HCT116 (cell line): ENCODE data around the gene TGFBI. TPM values are rescaled to one million over a fixed set of nuclear protein-coding genes. Genes with fewer than 3 reads are reported as not detected.

Experiments used
- ATAC-seq: fragments of 200-7000 bp; cut with Tn5 transposase; 2 replicates; pipeline ENCODE4 v1.9.1; 2020; ENCODE audit warnings: mild to moderate bottlenecking, moderate library complexity
- BruUV-seq: library from RNA; stranded (reverse); fragments of 400-500 nt; replicated peaks from 2 replicates; lab custom pipeline; 2021; lab: Mats Ljungman, UMichigan
- CTCF ChIA-PET: fragments of 300-600 bp; sonication (Branson Sonifier 250); formaldehyde crosslinking; loops from one replicate; lab custom pipeline; 2021; ENCODE audit warnings: antibody characterized with exemption; lab: Charles Lee
- POLR2A ChIA-PET: fragments of 300-600, 350-600 bp; sonication (Branson Sonifier 250); formaldehyde crosslinking; loops from one replicate; lab custom pipeline; 2021; ENCODE audit warnings: antibody characterized with exemption; lab: Charles Lee
- RAD21 ChIA-PET, 2 experiments: fragments of 300-600 bp; sonication (Branson Sonifier 250); formaldehyde crosslinking; loops; one replicate each; lab custom pipeline; 2023; ENCODE audit warnings: low total read pairs in 2 of 2; ENCODE audit not compliant: uncharacterized antibody in 2 of 2, unreplicated experiment in 2 of 2, low non-redundant PET in 1 of 2; lab: Charles Lee
- DNase-seq: peaks from one replicate; pipeline ENCODE4 v3.0.0-alpha.2; 2010; ENCODE audit warnings: low read depth, low spot score
- H2AFZ ChIP-seq: fragments of 200-600 bp; shearing (Covaris generic), sonication (generic); 2 replicates; pipeline ENCODE4 v1.6.1; 2017; ENCODE audit warnings: low read depth, mixed run types, mixed read lengths, antibody characterized with exemption, low read length; ENCODE audit not compliant: poor library complexity, severe bottlenecking
- H3K27ac ChIP-seq: 2 replicates; pipeline ENCODE4 v1.5.1; 2012; ENCODE audit warnings: low read depth, low read length
- H3K27me3 ChIP-seq: fragments of 200-600 bp; sonication (generic); 2 replicates; pipeline ENCODE4 v1.6.1; 2016; ENCODE audit warnings: mixed run types, low read length, mixed read lengths; ENCODE audit not compliant: insufficient read depth
- H3K36me3 ChIP-seq, 2 experiments: fragments of 200-500 bp in 1 of 2; fragments of 200-600 bp in 1 of 2; sonication (Bioruptor generic) in 1 of 2; sonication (generic) in 1 of 2; 2 replicates each; pipeline versions ENCODE4 v1.5.1 to v1.6.1; 2014 to 2016; ENCODE audit warnings: low read length in 2 of 2, inconsistent platforms in 1 of 2, mixed read lengths in 1 of 2, mixed run types in 1 of 2; ENCODE audit not compliant: insufficient read depth in 2 of 2, control insufficient read depth in 1 of 2
- H3K4me1 ChIP-seq, 2 experiments: fragments of 200-600 bp in 1 of 2; sonication (generic) in 1 of 2; 2 replicates each; pipeline versions ENCODE4 v1.5.1 to v1.6.1; 2012 to 2017; ENCODE audit warnings: low read length in 2 of 2, inconsistent platforms in 1 of 2, mild to moderate bottlenecking in 1 of 2, mixed read lengths in 1 of 2, mixed run types in 1 of 2, moderate library complexity in 1 of 2; ENCODE audit not compliant: insufficient read depth in 2 of 2, control insufficient read depth in 1 of 2
- H3K4me2 ChIP-seq: fragments of 200-600 bp; sonication (generic); 2 replicates; pipeline ENCODE4 v1.6.1; 2017; ENCODE audit warnings: mixed run types, low read length, mixed read lengths
- H3K4me3 ChIP-seq, 2 experiments: fragments of 200-600 bp in 1 of 2; sonication (generic) in 1 of 2; replicated peaks in 1 of 2; 2 replicates each; pipeline ENCODE4 v1.5.1; 2011 to 2016; ENCODE audit warnings: low read length in 2 of 2, control low read depth in 1 of 2, low read depth in 1 of 2, mild to moderate bottlenecking in 1 of 2, mixed read lengths in 1 of 2, mixed run types in 1 of 2
- H3K79me2 ChIP-seq: fragments of 200-600 bp; sonication (generic); 2 replicates; pipeline ENCODE4 v1.6.1; 2017; ENCODE audit warnings: mild to moderate bottlenecking, mixed run types, low read length, moderate library complexity, mixed read lengths; ENCODE audit not compliant: insufficient read depth
- H3K9ac ChIP-seq: fragments of 200-600 bp; sonication (generic); 2 replicates; pipeline ENCODE4 v1.6.1; 2016; ENCODE audit warnings: low read length, mixed read lengths
- H3K9me2 ChIP-seq: fragments of 200-600 bp; sonication (generic), shearing (Covaris generic); 2 replicates; pipeline ENCODE4 v1.6.1; 2017; ENCODE audit warnings: mixed run types, mild to moderate bottlenecking, moderate library complexity; ENCODE audit not compliant: insufficient read depth
- H3K9me3 ChIP-seq, 2 experiments: fragments of 200-500 bp in 1 of 2; fragments of 200-600 bp in 1 of 2; sonication (Bioruptor generic) in 1 of 2; sonication (generic) in 1 of 2; 2 replicates each; pipeline ENCODE4 v1.6.1; 2014 to 2017; ENCODE audit warnings: low read length in 2 of 2, mixed read lengths in 2 of 2, inconsistent platforms in 1 of 2, low read depth in 1 of 2, mild to moderate bottlenecking in 1 of 2, mixed run types in 1 of 2, moderate library complexity in 1 of 2; ENCODE audit not compliant: control insufficient read depth in 1 of 2, insufficient read depth in 1 of 2
- H4K20me1 ChIP-seq: fragments of 200-600 bp; sonication (generic), shearing (Covaris generic); 2 replicates; pipeline ENCODE4 v1.6.1; 2017; ENCODE audit warnings: mixed run types, mild to moderate bottlenecking, moderate library complexity; ENCODE audit not compliant: insufficient read depth
- ATF3 ChIP-seq: IDR thresholded peaks from 2 replicates; pipeline ENCODE4 v1.6.1; 2012
- CBX3 ChIP-seq: IDR thresholded peaks from 2 replicates; pipeline ENCODE4 v1.6.1; 2012; ENCODE audit warnings: low read depth
- CEBPB ChIP-seq: IDR thresholded peaks from 2 replicates; pipeline ENCODE4 v1.6.1; 2012; ENCODE audit warnings: low read depth
- CTCF ChIP-seq, 3 experiments: fragments of 200-600 bp in 1 of 3; sonication (generic) in 1 of 3; IDR thresholded peaks in 2 of 3; conservative IDR thresholded peaks in 1 of 3; 2 replicates each; pipeline ENCODE4 v1.5.1; 2012 to 2017; ENCODE audit warnings: low read depth in 2 of 3, low read length in 2 of 3, antibody characterized with exemption in 1 of 3, borderline replicate concordance in 1 of 3, control low read depth in 1 of 3, mild to moderate bottlenecking in 1 of 3, mixed read lengths in 1 of 3, mixed run types in 1 of 3, moderate library complexity in 1 of 3; ENCODE audit not compliant: insufficient read depth in 1 of 3
- EGR1 ChIP-seq: IDR thresholded peaks from 2 replicates; pipeline ENCODE4 v1.6.1; 2012; ENCODE audit warnings: low read depth
- ELF1 ChIP-seq: IDR thresholded peaks from 2 replicates; pipeline ENCODE4 v1.6.1; 2012; ENCODE audit warnings: low read depth, borderline replicate concordance
- EZH2 ChIP-seq: fragments of 200-600 bp; sonication (generic); IDR thresholded peaks from 2 replicates; pipeline ENCODE4 v1.6.1; 2017; ENCODE audit warnings: antibody characterized with exemption, mixed run types
- EZH2phosphoT487 ChIP-seq: fragments of 200-600 bp; IDR thresholded peaks from 2 replicates; pipeline ENCODE4 v1.6.1; 2018; ENCODE audit warnings: antibody characterized with exemption, borderline replicate concordance
- FOSL1 ChIP-seq: IDR thresholded peaks from 2 replicates; pipeline ENCODE4 v1.6.1; 2012; ENCODE audit warnings: low read depth
- MAX ChIP-seq: IDR thresholded peaks from 2 replicates; pipeline ENCODE4 v1.6.1; 2012
- POLR2AphosphoS5 ChIP-seq: IDR thresholded peaks from 2 replicates; pipeline ENCODE4 v1.6.1; 2011; ENCODE audit warnings: mild to moderate bottlenecking, low read depth, low read length, moderate library complexity
- RAD21 ChIP-seq: IDR thresholded peaks from 2 replicates; pipeline ENCODE4 v1.6.1; 2012; ENCODE audit warnings: low read depth, mild to moderate bottlenecking
- SIN3A ChIP-seq: IDR thresholded peaks from 2 replicates; pipeline ENCODE4 v1.6.1; 2012; ENCODE audit warnings: low read depth
- SP1 ChIP-seq: IDR thresholded peaks from 2 replicates; pipeline ENCODE4 v1.6.1; 2012; ENCODE audit warnings: low read depth
- SRF ChIP-seq: IDR thresholded peaks from 2 replicates; pipeline ENCODE4 v1.6.1; 2012; ENCODE audit warnings: low read depth
- TCF7L2 ChIP-seq: IDR thresholded peaks from 2 replicates; pipeline ENCODE4 v1.7.0; 2011; ENCODE audit warnings: borderline replicate concordance, inconsistent platforms; ENCODE audit not compliant: insufficient read depth, insufficient read length; ENCODE audit errors: extremely low read depth
- YY1 ChIP-seq: IDR thresholded peaks from 2 replicates; pipeline ENCODE4 v1.6.1; 2011; ENCODE audit warnings: low read length, low read depth, moderate library complexity, mild to moderate bottlenecking; ENCODE audit not compliant: insufficient replicate concordance; ENCODE audit errors: extremely low read depth
- ZBTB33 ChIP-seq: IDR thresholded peaks from 2 replicates; pipeline ENCODE4 v1.6.1; 2011; ENCODE audit warnings: mild to moderate bottlenecking, low read length, moderate library complexity; ENCODE audit not compliant: insufficient replicate concordance; ENCODE audit errors: extremely low read depth
- ZFX ChIP-seq: fragments of 450-650 bp; IDR thresholded peaks from 2 replicates; pipeline ENCODE4 v1.6.1; 2017
- ZNF274 ChIP-seq: fragments of 200-500 bp; sonication (Bioruptor generic); IDR thresholded peaks from 2 replicates; pipeline ENCODE4 v1.6.1; 2014; ENCODE audit warnings: mild to moderate bottlenecking, low read depth, low read length, inconsistent platforms
- intact Hi-C: fragments of 100-400 bp; cut with micrococcal nuclease; formaldehyde crosslinking; loops from 2 replicates; pipeline ENCODE4 v1.10.0; 2022
- total RNA-seq: library from RNA; stranded (reverse); gene quantifications from one replicate; pipeline ENCODE4 v1.2.1, GENCODE V29; 2021; ENCODE audit not compliant: unreplicated experiment

Gene TGFBI
- total RNA-seq, 1 experiment from 2014 or later = 0.64 TPM

- peaks cover 3 to 9% of the 10 kb centered on the region in 2 experiments; a peak in 3 of 4 replicates for H3K4me1 ChIP-seq
- H3K9me2 ChIP-seq = no peaks in the 10 kb centered on the region
- H3K9ac ChIP-seq = no peak overlapping the region
- no peak overlapping the region for H3K4me3 ChIP-seq
- no peaks in the 10 kb centered on the region for H4K20me1 ChIP-seq
- DNase-seq (no peak), ATAC-seq (no peak)
- intact Hi-C loops = no loop called here
- no TSS peak for BruUV-seq
- no peak overlapping the region for H3K27ac ChIP-seq
- no peaks in the 10 kb centered on the region for H3K36me3 ChIP-seq
- no peak for TF ChIP-seq SP1
- TF ChIP-seq YY1 = no peak
- TF ChIP-seq ATF3 = no peak
- no peak for TF ChIP-seq TCF7L2
- TF ChIP-seq ZFX = no peak
- no peak for TF ChIP-seq EGR1
- no peak for TF ChIP-seq EZH2
- TF ChIP-seq POLR2AphosphoS5 = no peak
- TF ChIP-seq SRF = no peak
- no peak for TF ChIP-seq CBX3
- no peak for TF ChIP-seq SIN3A
- TF ChIP-seq ZNF274 = no peak
- TF ChIP-seq EZH2phosphoT487 = no peak
- no peak for TF ChIP-seq ZBTB33
- TF ChIP-seq CEBPB = no peak
- TF ChIP-seq ELF1 = no peak
- TF ChIP-seq MAX = no peak
- no peak for TF ChIP-seq RAD21
- TF ChIP-seq CTCF (IDR thresholded peaks at IDR 0.05 in 2 of 3, conservative IDR thresholded peaks at IDR 0.05 in 1 of 3; ENCODE audit: borderline replicate concordance in 1 of 3, insufficient read depth in 1 of 3, low read depth in 2 of 3, low read length in 2 of 3) = no peak
- TF ChIP-seq FOSL1 = no peak
- TF ChIP-seq, all 23 proteins: peak for 0
- RAD21 ChIA-PET = no interaction called here
- Histone ChIP-seq H3K9me3 (no peaks in the 10 kb centered on the region), H3K4me2 (no peak overlapping the region), H2AFZ (no peak overlapping the region), H3K79me2 (no peaks in the 10 kb centered on the region), H3K27me3 (peaks cover 28% of the 10 kb centered on the region; the same call in 1 of the 2 replicates)
- POLR2A ChIA-PET = no interaction called here
- CTCF ChIA-PET = interaction anchor here (1.9 kb wide), 1 partner anchor 14 kb away, joined by 8 read pairs; no protein-coding TSS in a partner anchor
Measured at GRCh38 chr5:136043551-136043950, 14.8 kb downstream of the TGFBI start.
